Endothelial cell of umbilical vein (primary cell): ENCODE data around the gene GPR87. TPM values are rescaled to one million over a fixed set of nuclear protein-coding genes. Genes with fewer than 3 reads are reported as not detected.

Experiments
- BruUV-seq: library from RNA; stranded (reverse); fragments of 400-500 nt; replicated peaks from 2 replicates; lab custom pipeline; 2021; lab: Mats Ljungman, UMichigan
- CTCF ChIA-PET: fragments of 300-600, 350-600 bp; sonication (Branson Sonifier 250); formaldehyde crosslinking; loops from one replicate; lab custom pipeline; 2021; ENCODE audit warnings: antibody characterized with exemption, inconsistent platforms; lab: Charles Lee
- POLR2A ChIA-PET: fragments of 300-600, 350-600 bp; sonication (Branson Sonifier 250); formaldehyde crosslinking; loops from one replicate; lab custom pipeline; 2021; ENCODE audit warnings: antibody characterized with exemption, inconsistent platforms; lab: Charles Lee
- DNase-seq: peaks from one replicate; pipeline ENCODE4 v3.0.0-alpha.2; 2011; ENCODE audit warnings: low read depth, low spot score
- FAIRE-seq: peaks from 2 replicates; lab custom pipeline; 2011; peaks lifted over from hg19 to GRCh38; lab: Jason Lieb, UNC
- H2AFZ ChIP-seq: 2 replicates; pipeline ENCODE4 v1.6.0; 2012; ENCODE audit warnings: low read depth, low read length, control low read depth, inconsistent platforms
- H3K27ac ChIP-seq: 2 replicates; pipeline ENCODE4 v1.5.1; 2011; ENCODE audit warnings: low read depth, mild to moderate bottlenecking, control low read depth, low read length, moderate library complexity; ENCODE audit not compliant: insufficient read depth
- H3K27me3 ChIP-seq, 2 experiments: 2 replicates each; pipeline versions ENCODE4 v1.6.0 to v1.6.1; 2011; ENCODE audit warnings: low read length in 2 of 2, mixed read lengths in 1 of 2; ENCODE audit not compliant: control insufficient read depth in 2 of 2, insufficient read depth in 2 of 2
- H3K36me3 ChIP-seq, 2 experiments: 2 replicates in 1 of 2; 3 replicates in 1 of 2; pipeline ENCODE4 v1.5.1; 2011; ENCODE audit warnings: low read length in 2 of 2, mild to moderate bottlenecking in 1 of 2, moderate library complexity in 1 of 2; ENCODE audit not compliant: control insufficient read depth in 2 of 2, insufficient read depth in 2 of 2; ENCODE audit errors: extremely low read depth in 1 of 2
- H3K4me1 ChIP-seq: 3 replicates; pipeline ENCODE4 v1.5.1; 2011; ENCODE audit warnings: mild to moderate bottlenecking, low read length; ENCODE audit not compliant: control insufficient read depth, insufficient read depth; ENCODE audit errors: extremely low read depth
- H3K4me2 ChIP-seq: 2 replicates; pipeline ENCODE4 v1.6.1; 2011; ENCODE audit warnings: low read length, control low read depth, mixed read lengths; ENCODE audit not compliant: insufficient read depth
- H3K4me3 ChIP-seq, 3 experiments: fragments of 200-600 bp in 1 of 3; sonication (generic), shearing (Covaris generic) in 1 of 3; replicated peaks in 1 of 3; 2 replicates each; pipeline ENCODE4 v1.5.1; 2011 to 2016; ENCODE audit warnings: control low read depth in 3 of 3, low read length in 3 of 3, mild to moderate bottlenecking in 2 of 3, inconsistent platforms in 1 of 3, low read depth in 1 of 3, moderate library complexity in 1 of 3; ENCODE audit not compliant: insufficient read depth in 1 of 3
- H3K79me2 ChIP-seq: 2 replicates; pipeline ENCODE4 v1.6.0; 2012; ENCODE audit warnings: low read length, inconsistent platforms; ENCODE audit not compliant: control insufficient read depth, insufficient read depth
- H3K9ac ChIP-seq: replicated peaks from 2 replicates; pipeline ENCODE3; 2011; ENCODE audit warnings: low read length, control low read depth; ENCODE audit not compliant: insufficient read depth; ENCODE audit errors: extremely low read depth
- H3K9me1 ChIP-seq: replicated peaks from 3 replicates; pipeline ENCODE4 v1.6.0; 2011; ENCODE audit warnings: mild to moderate bottlenecking, low read length; ENCODE audit not compliant: control insufficient read depth, insufficient read depth; ENCODE audit errors: extremely low read depth
- H3K9me3 ChIP-seq: replicated peaks from 2 replicates; pipeline ENCODE4 v1.5.1; 2012; ENCODE audit warnings: low read length, inconsistent platforms; ENCODE audit not compliant: control insufficient read depth, insufficient read depth
- H4K20me1 ChIP-seq: replicated peaks from 2 replicates; pipeline ENCODE3; 2011; ENCODE audit warnings: mild to moderate bottlenecking, low read length; ENCODE audit not compliant: control insufficient read depth, insufficient read depth; ENCODE audit errors: extremely low read depth
- EZH2 ChIP-seq: IDR thresholded peaks from 2 replicates; pipeline ENCODE4 v1.6.1; 2012; ENCODE audit warnings: borderline replicate concordance, low read depth, mild to moderate bottlenecking, moderate library complexity, low read length, inconsistent platforms; ENCODE audit not compliant: severe bottlenecking
- FOS ChIP-seq: IDR thresholded peaks from 2 replicates; pipeline ENCODE4 v1.6.1; 2011; ENCODE audit warnings: mild to moderate bottlenecking, low read length, moderate library complexity, borderline replicate concordance; ENCODE audit not compliant: insufficient read depth
- GATA2 ChIP-seq: IDR thresholded peaks from 2 replicates; pipeline ENCODE4 v1.7.0; 2011; ENCODE audit warnings: low read depth, mild to moderate bottlenecking, moderate library complexity, mixed read lengths, low read length; ENCODE audit not compliant: insufficient read length, insufficient read depth
- JUN ChIP-seq: IDR thresholded peaks from 2 replicates; pipeline ENCODE4 v1.6.1; 2011; ENCODE audit warnings: borderline replicate concordance, low read depth; ENCODE audit not compliant: insufficient read length, insufficient read depth
- MYC ChIP-seq: IDR thresholded peaks from one replicate; pipeline ENCODE4 v1.6.1; 2011; ENCODE audit warnings: mild to moderate bottlenecking, low read depth, low read length
- POLR2A ChIP-seq: IDR thresholded peaks from 2 replicates; pipeline ENCODE4 v1.6.1; 2012; ENCODE audit warnings: low read depth, mild to moderate bottlenecking, control low read depth, low read length
- POLR2AphosphoS5 ChIP-seq: IDR thresholded peaks from 2 replicates; pipeline ENCODE4 v1.6.1; 2012; ENCODE audit warnings: low read depth, mild to moderate bottlenecking, control low read depth, low read length, moderate library complexity; ENCODE audit not compliant: insufficient read depth
- dilution Hi-C: fragments of 300-500 bp; cut with MboI; formaldehyde crosslinking; loops from one replicate; pipeline ENCODE4 v1.15.0; 2019; ENCODE audit warnings: low sequenced_read_pairs; ENCODE audit not compliant: extremely low pct_ligation_motif_present
- intact Hi-C: fragments of 100-400 bp; cut with micrococcal nuclease; formaldehyde crosslinking; loops from one replicate; pipeline ENCODE4 v1.10.0; 2022
- polyA plus RNA-seq, 4 experiments: library from polyadenylated mRNA; depleted of rRNA in 3 of 4; stranded (reverse) in 3 of 4; unstranded in 1 of 4; fragments of >200 nt; gene quantifications; 2 replicates each; pipeline versions ENCODE4 v1.2.1 to v1.2.3, GENCODE V29; 2011 to 2012; ENCODE audit warnings: missing spikeins in 1 of 4
- total RNA-seq: library from RNA; stranded (reverse); gene quantifications from 2 replicates; pipeline ENCODE4 v1.2.3, GENCODE V29; 2021
- TF ChIP-seq, protein P1 (sequence below): IDR thresholded peaks from 2 replicates; pipeline ENCODE4 v1.6.1; 2011; ENCODE audit not compliant: insufficient read depth, insufficient read length
- TF ChIP-seq, protein P2 (sequence below), 2 donors: IDR thresholded peaks; 1 replicate in 1 of 2; 2 replicates in 1 of 2; pipeline ENCODE4 v1.5.1; 2011; ENCODE audit warnings: low read length in 2 of 2, mild to moderate bottlenecking in 2 of 2, moderate library complexity in 2 of 2, control low read depth in 1 of 2, inconsistent platforms in 1 of 2, low read depth in 1 of 2; ENCODE audit not compliant: insufficient read depth in 1 of 2; ENCODE audit errors: extremely low read depth in 1 of 2

The GPR87 gene
- total and polyA plus RNA-seq, 2 donors (not counting 3 experiments of a cell fraction or from before 2014, with no cell fraction given), result not detected

DNA sequence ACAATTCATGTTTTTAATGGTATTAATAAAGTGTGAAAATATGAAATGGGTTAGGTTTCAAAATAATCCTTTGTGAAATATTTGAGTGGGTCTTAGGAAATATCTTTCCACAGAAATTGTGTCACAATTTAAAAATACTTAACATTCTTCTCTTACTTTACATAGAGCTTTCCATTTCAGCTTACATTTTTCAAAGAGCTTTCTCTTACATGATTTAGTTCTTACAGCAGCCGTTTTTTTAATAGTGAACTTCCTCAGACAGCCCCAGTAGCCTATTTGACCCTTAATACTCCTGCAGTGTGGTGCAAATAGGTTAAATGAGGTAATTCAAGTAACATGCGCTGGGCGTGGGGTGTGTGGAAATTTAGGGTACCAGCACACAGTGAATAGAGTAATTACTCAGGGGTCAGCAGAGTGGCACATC is 46.1 kb upstream of the GPR87 start:
- dilution Hi-C loops (no loop called here), intact Hi-C loops (no loop called here)
- Histone ChIP-seq H2AFZ (no peak overlapping the region), H3K9me1 (no peaks in the 10 kb centered on the region), H3K27me3 (no peaks in the 10 kb centered on the region), H3K4me1 (no peaks in the 10 kb centered on the region), H3K9me3 (no peaks in the 10 kb centered on the region), H3K79me2 (no peaks in the 10 kb centered on the region), H3K36me3 (no peaks in the 10 kb centered on the region), H4K20me1 (no peaks in the 10 kb centered on the region), H3K27ac (no peak overlapping the region), H3K9ac (no peak overlapping the region), H3K4me3 (no peak overlapping the region), H3K4me2 (no peak overlapping the region)
- DNase-seq, result no peak
- TF ChIP-seq FOS, result no peak
- TF ChIP-seq, protein P1, sequence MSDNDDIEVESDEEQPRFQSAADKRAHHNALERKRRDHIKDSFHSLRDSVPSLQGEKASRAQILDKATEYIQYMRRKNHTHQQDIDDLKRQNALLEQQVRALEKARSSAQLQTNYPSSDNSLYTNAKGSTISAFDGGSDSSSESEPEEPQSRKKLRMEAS, result no peak
- no peak for TF ChIP-seq JUN
- TF ChIP-seq MYC, result no peak
- TF ChIP-seq, protein P2, sequence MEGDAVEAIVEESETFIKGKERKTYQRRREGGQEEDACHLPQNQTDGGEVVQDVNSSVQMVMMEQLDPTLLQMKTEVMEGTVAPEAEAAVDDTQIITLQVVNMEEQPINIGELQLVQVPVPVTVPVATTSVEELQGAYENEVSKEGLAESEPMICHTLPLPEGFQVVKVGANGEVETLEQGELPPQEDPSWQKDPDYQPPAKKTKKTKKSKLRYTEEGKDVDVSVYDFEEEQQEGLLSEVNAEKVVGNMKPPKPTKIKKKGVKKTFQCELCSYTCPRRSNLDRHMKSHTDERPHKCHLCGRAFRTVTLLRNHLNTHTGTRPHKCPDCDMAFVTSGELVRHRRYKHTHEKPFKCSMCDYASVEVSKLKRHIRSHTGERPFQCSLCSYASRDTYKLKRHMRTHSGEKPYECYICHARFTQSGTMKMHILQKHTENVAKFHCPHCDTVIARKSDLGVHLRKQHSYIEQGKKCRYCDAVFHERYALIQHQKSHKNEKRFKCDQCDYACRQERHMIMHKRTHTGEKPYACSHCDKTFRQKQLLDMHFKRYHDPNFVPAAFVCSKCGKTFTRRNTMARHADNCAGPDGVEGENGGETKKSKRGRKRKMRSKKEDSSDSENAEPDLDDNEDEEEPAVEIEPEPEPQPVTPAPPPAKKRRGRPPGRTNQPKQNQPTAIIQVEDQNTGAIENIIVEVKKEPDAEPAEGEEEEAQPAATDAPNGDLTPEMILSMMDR (IDR thresholded peaks at IDR 0.05; ENCODE audit: extremely low read depth in 1 of 2, insufficient read depth in 1 of 2, low read depth in 1 of 2, low read length in 2 of 2), result no peak
- TF ChIP-seq POLR2AphosphoS5, result no peak
- TF ChIP-seq POLR2A, result no peak
- TF ChIP-seq EZH2, result no peak
- no peak for TF ChIP-seq GATA2
- ChIA-PET CTCF (no interaction called here), POLR2A (no interaction called here)
- no TSS peak for BruUV-seq
- no peak for FAIRE-seq
